Neural progenitor cell (in vitro differentiated cells): Measurements from ENCODE around the gene TIGD2. TPM values are rescaled to one million over a fixed set of nuclear protein-coding genes. Genes with fewer than 3 reads are reported as not detected.

Experiments used
- DNase-seq: peaks from one replicate; pipeline ENCODE4 v3.0.0-alpha.2; 2016; ENCODE audit warnings: low spot score
- H2AFZ ChIP-seq: fragments of 200-600 bp; sonication (generic); replicated peaks from 2 replicates; pipeline ENCODE4 v1.6.1; 2016; ENCODE audit warnings: antibody characterized with exemption
- H3F3A ChIP-seq: fragments of 200-600 bp; sonication (generic); 2 replicates; pipeline ENCODE4 v1.6.1; 2016; ENCODE audit warnings: antibody characterized with exemption, low read depth
- H3K27ac ChIP-seq: fragments of 200-600 bp; sonication (generic); 2 replicates; pipeline ENCODE4 v1.5.1; 2016; ENCODE audit warnings: mild to moderate bottlenecking
- H3K27me3 ChIP-seq: fragments of 200-600 bp; sonication (generic); 2 replicates; pipeline ENCODE4 v1.6.1; 2016; ENCODE audit warnings: mild to moderate bottlenecking, moderate library complexity
- H3K36me3 ChIP-seq: fragments of 200-600 bp; sonication (generic); 2 replicates; pipeline ENCODE4 v1.5.1; 2016
- H3K4me1 ChIP-seq: fragments of 200-600 bp; sonication (generic); 2 replicates; pipeline ENCODE4 v1.6.1; 2016; ENCODE audit warnings: mixed run types
- H3K4me2 ChIP-seq: fragments of 200-600 bp; sonication (generic); 2 replicates; pipeline ENCODE4 v1.6.1; 2016
- H3K4me3 ChIP-seq: fragments of 200-600 bp; sonication (generic); 2 replicates; pipeline ENCODE4 v1.5.1; 2016
- H3K79me2 ChIP-seq: fragments of 200-600 bp; sonication (generic); 2 replicates; pipeline ENCODE4 v1.6.1; 2016; ENCODE audit warnings: low read depth
- H3K9ac ChIP-seq: fragments of 200-600 bp; sonication (generic); 2 replicates; pipeline ENCODE4 v1.6.1; 2016
- H3K9me3 ChIP-seq: fragments of 200-600 bp; sonication (generic); 2 replicates; pipeline ENCODE4 v1.5.1; 2016; ENCODE audit warnings: low read depth
- H4K20me1 ChIP-seq: fragments of 200-600 bp; sonication (generic); 2 replicates; pipeline ENCODE4 v1.6.1; 2016; ENCODE audit warnings: low read depth
- H3K27ac Mint-ChIP-seq: 3 replicates; pipeline ENCODE4 v1.8.0; 2021; ENCODE audit warnings: mixed read lengths
- H3K27me3 Mint-ChIP-seq: 2 replicates; pipeline ENCODE4 v1.8.0; 2022; ENCODE audit warnings: low read depth, mild to moderate bottlenecking, inconsistent platforms, moderate library complexity, mixed read lengths; ENCODE audit not compliant: insufficient read depth
- H3K36me3 Mint-ChIP-seq: 3 replicates; pipeline ENCODE4 v1.8.0; 2021; ENCODE audit warnings: mixed read lengths
- H3K4me1 Mint-ChIP-seq: 3 replicates; pipeline ENCODE4 v1.8.0; 2021; ENCODE audit warnings: mixed read lengths
- H3K4me3 Mint-ChIP-seq: 3 replicates; pipeline ENCODE4 v1.8.0; 2021; ENCODE audit warnings: mild to moderate bottlenecking, moderate library complexity, mixed read lengths
- H3K9me3 Mint-ChIP-seq: 3 replicates; pipeline ENCODE4 v1.8.0; 2020; ENCODE audit warnings: mixed read lengths
- EZH2 ChIP-seq: fragments of 200-600 bp; sonication (generic); IDR thresholded peaks from 2 replicates; pipeline ENCODE4 v1.6.1; 2017; ENCODE audit warnings: antibody characterized with exemption, mild to moderate bottlenecking, moderate library complexity
- EZH2phosphoT487 ChIP-seq: fragments of 200-600 bp; sonication (generic); IDR thresholded peaks from 2 replicates; pipeline ENCODE4 v1.6.1; 2017; ENCODE audit warnings: antibody characterized with exemption
- total RNA-seq: library from RNA; depleted of rRNA; stranded (reverse); fragments of >200 nt; gene quantifications from 2 replicates; pipeline ENCODE4 v1.2.3, GENCODE V29; 2015; ENCODE audit warnings: low replicate concordance
- TF ChIP-seq, protein P1 (sequence below): fragments of 200-600 bp; sonication (generic); IDR thresholded peaks from 2 replicates; pipeline ENCODE4 v1.5.1; 2017; ENCODE audit warnings: antibody characterized with exemption, mild to moderate bottlenecking

The TIGD2 gene
- total RNA-seq, 1 donor from 2014 or later = 28.1 TPM

DNA sequence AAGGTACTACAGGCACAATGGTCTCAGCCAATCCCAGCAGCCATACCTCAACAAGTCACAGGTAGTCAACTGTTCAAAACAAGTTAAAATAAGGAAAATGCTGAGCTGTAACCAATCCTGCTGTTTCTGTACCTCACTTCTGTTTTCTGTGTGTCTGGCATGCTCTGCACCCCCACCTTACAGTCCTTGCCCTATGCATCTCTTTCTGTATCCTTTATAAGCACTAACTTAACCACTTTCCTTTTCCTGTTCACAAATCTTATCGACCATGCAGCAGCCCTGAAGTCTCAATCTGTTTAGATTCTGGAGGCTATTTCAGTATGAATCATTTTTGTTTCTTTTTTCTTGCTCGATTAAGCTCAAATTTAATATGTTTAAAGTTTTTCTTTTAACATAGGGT lies 41.9 kb upstream of the TIGD2 start:
- TF ChIP-seq, protein P1, sequence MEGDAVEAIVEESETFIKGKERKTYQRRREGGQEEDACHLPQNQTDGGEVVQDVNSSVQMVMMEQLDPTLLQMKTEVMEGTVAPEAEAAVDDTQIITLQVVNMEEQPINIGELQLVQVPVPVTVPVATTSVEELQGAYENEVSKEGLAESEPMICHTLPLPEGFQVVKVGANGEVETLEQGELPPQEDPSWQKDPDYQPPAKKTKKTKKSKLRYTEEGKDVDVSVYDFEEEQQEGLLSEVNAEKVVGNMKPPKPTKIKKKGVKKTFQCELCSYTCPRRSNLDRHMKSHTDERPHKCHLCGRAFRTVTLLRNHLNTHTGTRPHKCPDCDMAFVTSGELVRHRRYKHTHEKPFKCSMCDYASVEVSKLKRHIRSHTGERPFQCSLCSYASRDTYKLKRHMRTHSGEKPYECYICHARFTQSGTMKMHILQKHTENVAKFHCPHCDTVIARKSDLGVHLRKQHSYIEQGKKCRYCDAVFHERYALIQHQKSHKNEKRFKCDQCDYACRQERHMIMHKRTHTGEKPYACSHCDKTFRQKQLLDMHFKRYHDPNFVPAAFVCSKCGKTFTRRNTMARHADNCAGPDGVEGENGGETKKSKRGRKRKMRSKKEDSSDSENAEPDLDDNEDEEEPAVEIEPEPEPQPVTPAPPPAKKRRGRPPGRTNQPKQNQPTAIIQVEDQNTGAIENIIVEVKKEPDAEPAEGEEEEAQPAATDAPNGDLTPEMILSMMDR = no peak
- no peak for TF ChIP-seq EZH2phosphoT487
- TF ChIP-seq EZH2 = no peak
- Mint-ChIP-seq H3K36me3 (no peaks in the 10 kb centered on the region), H3K27ac (no peak overlapping the region), H3K4me3 (no peak overlapping the region), H3K9me3 (peaks cover 6% of the 10 kb centered on the region), H3K4me1 (no peaks in the 10 kb centered on the region), H3K27me3 (peaks cover 2% of the 10 kb centered on the region)
- no peak for DNase-seq
- H3K4me2 ChIP-seq = no peak overlapping the region
- H3K27me3 ChIP-seq = no peaks in the 10 kb centered on the region
- no peaks in the 10 kb centered on the region for H3K4me1 ChIP-seq
- no peaks in the 10 kb centered on the region for H3K36me3 ChIP-seq
- H4K20me1 ChIP-seq = no peaks in the 10 kb centered on the region
- H3K9me3 ChIP-seq = no peaks in the 10 kb centered on the region
- no peak overlapping the region for H3K9ac ChIP-seq
- H3F3A ChIP-seq = no peaks in the 10 kb centered on the region
- no peak overlapping the region for H3K4me3 ChIP-seq
- H3K79me2 ChIP-seq = no peaks in the 10 kb centered on the region
- H2AFZ ChIP-seq = no peak overlapping the region
- no peak overlapping the region for H3K27ac ChIP-seq

GRCh38 chr4:89070041-89070440 lies 41.3 kb upstream of the TIGD2 start:
- Histone ChIP-seq H3K9ac (no peak overlapping the region), H3K4me1 (no peaks in the 10 kb centered on the region), H3K4me2 (no peak overlapping the region), H3K27me3 (no peaks in the 10 kb centered on the region), H4K20me1 (no peaks in the 10 kb centered on the region), H3K27ac (no peak overlapping the region), H3K9me3 (no peaks in the 10 kb centered on the region), H3K79me2 (no peaks in the 10 kb centered on the region), H3F3A (no peaks in the 10 kb centered on the region), H3K4me3 (no peak overlapping the region), H3K36me3 (no peaks in the 10 kb centered on the region), H2AFZ (no peak overlapping the region)
- TF ChIP-seq, protein P1 = no peak
- TF ChIP-seq EZH2 (no peak), EZH2phosphoT487 (no peak)
- Mint-ChIP-seq H3K36me3 (no peaks in the 10 kb centered on the region), H3K27ac (no peak overlapping the region), H3K27me3 (peaks cover 2% of the 10 kb centered on the region), H3K4me3 (no peak overlapping the region), H3K4me1 (no peaks in the 10 kb centered on the region), H3K9me3 (peaks cover 3% of the 10 kb centered on the region)
- DNase-seq = no peak

- no peaks in the 10 kb centered on the region for H3F3A ChIP-seq
- no peak overlapping the region for H2AFZ ChIP-seq
- H3K36me3 Mint-ChIP-seq = no peaks in the 10 kb centered on the region
- H3K9me3 Mint-ChIP-seq = peaks cover under 1% of the 10 kb centered on the region
- H3K9ac ChIP-seq = no peak overlapping the region
- H3K27ac ChIP-seq = no peak overlapping the region
- no peak overlapping the region for H3K27ac Mint-ChIP-seq
- no peaks in the 10 kb centered on the region for H3K36me3 ChIP-seq
- H3K4me1 ChIP-seq = no peaks in the 10 kb centered on the region
- H3K4me3 ChIP-seq = no peak overlapping the region
- peaks cover 2% of the 10 kb centered on the region for H3K27me3 Mint-ChIP-seq
- no peak overlapping the region for H3K4me2 ChIP-seq
- TF ChIP-seq EZH2 (no peak), EZH2phosphoT487 (no peak)
- TF ChIP-seq, protein P1 = no peak
- no peaks in the 10 kb centered on the region for H3K9me3 ChIP-seq
- H3K79me2 ChIP-seq = no peaks in the 10 kb centered on the region
- H3K4me1 Mint-ChIP-seq = no peaks in the 10 kb centered on the region
- H4K20me1 ChIP-seq = no peaks in the 10 kb centered on the region
- no peaks in the 10 kb centered on the region for H3K27me3 ChIP-seq
- H3K4me3 Mint-ChIP-seq = no peak overlapping the region
- no peak for DNase-seq
Observed at GRCh38 chr4:89071311-89071710, 40.0 kb upstream of the TIGD2 start.
